Panc1 (cell line): ENCODE data around the gene MAPK10. TPM values are rescaled to one million over a fixed set of nuclear protein-coding genes. Genes with fewer than 3 reads are reported as not detected.

Experiments
- ATAC-seq: fragments of 200-7000 bp; cut with Tn5 transposase; 2 replicates; pipeline ENCODE4 v1.9.1; 2020; ENCODE audit warnings: mild to moderate bottlenecking, moderate library complexity
- BruUV-seq: library from RNA; stranded (reverse); fragments of 400-500 nt; replicated peaks from 2 replicates; lab custom pipeline; 2021; lab: Mats Ljungman, UMichigan
- CTCF ChIA-PET: fragments of 300-600 bp; sonication (Branson Sonifier 250); formaldehyde crosslinking; loops from one replicate; lab custom pipeline; 2022; ENCODE audit warnings: antibody characterized with exemption; lab: Charles Lee
- POLR2A ChIA-PET: fragments of 300-600 bp; sonication (Branson Sonifier 250); formaldehyde crosslinking; loops from one replicate; lab custom pipeline; 2022; ENCODE audit warnings: antibody characterized with exemption; lab: Charles Lee
- DNase-seq: peaks from one replicate; pipeline ENCODE4 v3.0.0-alpha.2; 2010; ENCODE audit warnings: low read depth, low spot score
- H3K27ac ChIP-seq: 2 replicates; pipeline ENCODE4 v1.5.1; 2011; ENCODE audit warnings: mild to moderate bottlenecking, low read length, inconsistent platforms
- H3K27me3 ChIP-seq: fragments of 200-500 bp; sonication (Bioruptor generic); 2 replicates; pipeline ENCODE4 v1.6.0; 2014; ENCODE audit warnings: low read length, inconsistent platforms; ENCODE audit not compliant: control insufficient read depth, insufficient read depth
- H3K36me3 ChIP-seq: fragments of 200-500 bp; sonication (Bioruptor generic); 2 replicates; pipeline ENCODE4 v1.5.1; 2014; ENCODE audit warnings: inconsistent platforms, mild to moderate bottlenecking, low read length, moderate library complexity; ENCODE audit not compliant: control insufficient read depth, insufficient read depth
- H3K4me1 ChIP-seq: 2 replicates; pipeline ENCODE4 v1.5.1; 2011; ENCODE audit warnings: inconsistent platforms, mild to moderate bottlenecking, low read length, moderate library complexity; ENCODE audit not compliant: control insufficient read depth, insufficient read depth
- H3K4me3 ChIP-seq, 2 experiments: 2 replicates each; pipeline ENCODE4 v1.5.1; 2011 to 2012; ENCODE audit warnings: low read depth in 2 of 2, low read length in 2 of 2, mild to moderate bottlenecking in 2 of 2, inconsistent platforms in 1 of 2, moderate library complexity in 1 of 2
- H3K9me3 ChIP-seq: fragments of 200-500 bp; sonication (Bioruptor generic); 2 replicates; pipeline ENCODE4 v1.5.1; 2014; ENCODE audit warnings: low read depth, mild to moderate bottlenecking, inconsistent platforms, low read length, moderate library complexity; ENCODE audit not compliant: control insufficient read depth, insufficient read depth
- CTCF ChIP-seq: fragments of 450-650 bp; IDR thresholded peaks from 2 replicates; pipeline ENCODE4 v1.5.1; 2017; ENCODE audit warnings: mild to moderate bottlenecking
- POLR2AphosphoS5 ChIP-seq: IDR thresholded peaks from 2 replicates; pipeline ENCODE4 v1.6.1; 2012; ENCODE audit warnings: mild to moderate bottlenecking, low read depth, low read length, moderate library complexity
- REST ChIP-seq, 2 experiments: IDR thresholded peaks; 2 replicates each; pipeline ENCODE4 v1.6.1; 2011 to 2012; ENCODE audit warnings: low read depth in 2 of 2, control low read depth in 1 of 2, low read length in 1 of 2, mild to moderate bottlenecking in 1 of 2, moderate library complexity in 1 of 2; ENCODE audit not compliant: insufficient read depth in 1 of 2
- SIN3A ChIP-seq: IDR thresholded peaks from 2 replicates; pipeline ENCODE4 v1.6.1; 2012; ENCODE audit warnings: low read depth, mild to moderate bottlenecking, low read length, moderate library complexity, borderline replicate concordance; ENCODE audit not compliant: insufficient read depth
- TCF7L2 ChIP-seq: IDR thresholded peaks from 2 replicates; pipeline ENCODE4 v1.6.1; 2011; ENCODE audit warnings: mild to moderate bottlenecking, low read depth, low read length, inconsistent platforms
- in situ Hi-C: cut with HindIII; loops from 2 replicates; pipeline ENCODE4 v1.10.0; 2016; ENCODE audit warnings: low sequenced_read_pairs, low pct_unique_long_range_greater_than_20kb
- intact Hi-C: fragments of 100-400 bp; cut with micrococcal nuclease; formaldehyde crosslinking; loops from one replicate; pipeline ENCODE4 v1.10.0; 2022; ENCODE audit not compliant: unreplicated experiment
- total RNA-seq: library from RNA; stranded (reverse); gene quantifications from one replicate; pipeline ENCODE4 v1.2.1, GENCODE V29; 2021; ENCODE audit not compliant: unreplicated experiment

The MAPK10 gene
- total RNA-seq, 1 experiment from 2014 or later: 0.85 TPM

- in situ Hi-C loops: no loop called here
- Histone ChIP-seq H3K27ac (no peak overlapping the region), H3K4me1 (no peaks in the 10 kb centered on the region), H3K9me3 (no peaks in the 10 kb centered on the region), H3K27me3 (no peaks in the 10 kb centered on the region), H3K4me3 (no peak overlapping the region), H3K36me3 (no peaks in the 10 kb centered on the region)
- DNase-seq (no peak), ATAC-seq (no peak)
- BruUV-seq: no TSS peak
- TF ChIP-seq POLR2AphosphoS5 (no peak), REST (IDR thresholded peaks at IDR 0.05; ENCODE audit: insufficient read depth in 1 of 2, low read depth in 2 of 2, low read length in 1 of 2) (no peak), CTCF (no peak), SIN3A (no peak), TCF7L2 (no peak)
- ChIA-PET POLR2A (no interaction called here), CTCF (interaction anchor here (0.7 kb wide), 1 partner anchor 268 kb away, joined by 8 read pairs; no protein-coding TSS in a partner anchor)
- intact Hi-C loops: no loop called here
These were observed 344.2 kb downstream of the MAPK10 start for GRCh38 chr4:86015412-86016350.

- DNase-seq: no peak
- ChIA-PET POLR2A (no interaction called here), CTCF (interaction anchor here (0.7 kb wide), 1 partner anchor 267 kb away, joined by 8 read pairs; no protein-coding TSS in a partner anchor)
- TF ChIP-seq CTCF: no peak
- TF ChIP-seq SIN3A: no peak
- TF ChIP-seq POLR2AphosphoS5: no peak
- no peak for TF ChIP-seq TCF7L2
- TF ChIP-seq REST (IDR thresholded peaks at IDR 0.05; ENCODE audit: insufficient read depth in 1 of 2, low read depth in 2 of 2, low read length in 1 of 2): no peak
- Histone ChIP-seq H3K36me3 (no peaks in the 10 kb centered on the region), H3K4me1 (no peaks in the 10 kb centered on the region), H3K9me3 (no peaks in the 10 kb centered on the region), H3K27ac (no peak overlapping the region), H3K27me3 (no peaks in the 10 kb centered on the region), H3K4me3 (no peak overlapping the region)
- intact Hi-C loops: no loop called here
- no TSS peak for BruUV-seq
- in situ Hi-C loops: no loop called here
- no peak for ATAC-seq
These were observed 345.3 kb downstream of the MAPK10 start for GRCh38 chr4:86014599-86014998.
